Fibroblast of lung (primary cell): ENCODE measurements around the gene TSEN2. TPM values are rescaled to one million over a fixed set of nuclear protein-coding genes. Genes with fewer than 3 reads are reported as not detected.

Experiments
- DNase-seq, 2 donors: peaks; one replicate each; pipeline versions ENCODE4 v3.0.0 to v3.0.0-alpha.2; 2010; ENCODE audit warnings: low read depth in 2 of 2
- H2AFZ ChIP-seq: 2 replicates; pipeline ENCODE4 v1.5.1; 2012; ENCODE audit warnings: low read length, control low read depth, inconsistent platforms
- H3K27ac ChIP-seq: 2 replicates; pipeline ENCODE4 v1.5.1; 2011; ENCODE audit warnings: low read length, control low read depth; ENCODE audit not compliant: insufficient read depth
- H3K27me3 ChIP-seq: 2 replicates; pipeline ENCODE4 v1.5.1; 2011; ENCODE audit warnings: mild to moderate bottlenecking, low read length; ENCODE audit not compliant: control insufficient read depth, insufficient read depth
- H3K36me3 ChIP-seq: 2 replicates; pipeline ENCODE4 v1.5.1; 2011; ENCODE audit warnings: low read length; ENCODE audit not compliant: control insufficient read depth, insufficient read depth
- H3K4me1 ChIP-seq: 2 replicates; pipeline ENCODE4 v1.5.1; 2011; ENCODE audit warnings: low read length; ENCODE audit not compliant: control insufficient read depth, insufficient read depth; ENCODE audit errors: extremely low read depth
- H3K4me2 ChIP-seq: 2 replicates; pipeline ENCODE4 v1.5.1; 2011; ENCODE audit warnings: low read length, control low read depth; ENCODE audit not compliant: insufficient read depth; ENCODE audit errors: extremely low read depth
- H3K4me3 ChIP-seq, 4 experiments: fragments of 200-600 bp in 1 of 4; sonication (generic) in 1 of 4; replicated peaks in 1 of 4; 2 replicates each; pipeline ENCODE4 v1.5.1; 2011 to 2016; ENCODE audit warnings: low read length in 4 of 4, low read depth in 3 of 4, mild to moderate bottlenecking in 3 of 4, control low read depth in 2 of 4, inconsistent platforms in 1 of 4, mixed read lengths in 1 of 4; ENCODE audit not compliant: insufficient read depth in 1 of 4; ENCODE audit errors: control extremely low read depth in 1 of 4
- H3K79me2 ChIP-seq: 2 replicates; pipeline ENCODE4 v1.5.1; 2012; ENCODE audit warnings: mild to moderate bottlenecking, low read length, inconsistent platforms; ENCODE audit not compliant: control insufficient read depth, insufficient read depth
- H3K9ac ChIP-seq: 2 replicates; pipeline ENCODE4 v1.5.1; 2011; ENCODE audit warnings: mild to moderate bottlenecking, low read length, control low read depth; ENCODE audit not compliant: insufficient read depth
- H3K9me3 ChIP-seq: 2 replicates; pipeline ENCODE4 v1.5.1; 2012; ENCODE audit warnings: low read depth, low read length; ENCODE audit not compliant: control insufficient read depth, insufficient read depth
- H4K20me1 ChIP-seq: 2 replicates; pipeline ENCODE4 v1.5.1; 2011; ENCODE audit warnings: low read length; ENCODE audit not compliant: control insufficient read depth, insufficient read depth; ENCODE audit errors: extremely low read depth
- EZH2 ChIP-seq: IDR thresholded peaks from 2 replicates; pipeline ENCODE4 v1.5.1; 2012; ENCODE audit warnings: low read length, control low read depth, mild to moderate bottlenecking; ENCODE audit errors: missing control alignments
- polyA plus RNA-seq, 2 donors: library from polyadenylated mRNA; depleted of rRNA in 1 of 2; stranded (reverse) in 1 of 2; unstranded in 1 of 2; fragments of >200 nt; gene quantifications; 2 replicates each; pipeline ENCODE4 v1.2.1, GENCODE V29; 2011 to 2012; ENCODE audit warnings: missing spikeins in 1 of 2
- total RNA-seq: library from RNA; depleted of rRNA; stranded (reverse); fragments of >200 nt; gene quantifications from 2 replicates; pipeline ENCODE4 v1.2.1, GENCODE V29; 2014
- TF ChIP-seq, protein P1 (sequence below), 2 donors: IDR thresholded peaks in 1 of 2; conservative IDR thresholded peaks in 1 of 2; 1 replicate in 1 of 2; 2 replicates in 1 of 2; pipeline ENCODE4 v1.5.1; 2011 to 2012; ENCODE audit warnings: low read length in 2 of 2, control low read depth in 1 of 2, inconsistent platforms in 1 of 2, low read depth in 1 of 2, mild to moderate bottlenecking in 1 of 2

The TSEN2 gene
- total and polyA plus RNA-seq, 2 donors (not counting 1 experiment from before 2014, with no cell fraction given): 9.8 to 14.4 TPM

DNA sequence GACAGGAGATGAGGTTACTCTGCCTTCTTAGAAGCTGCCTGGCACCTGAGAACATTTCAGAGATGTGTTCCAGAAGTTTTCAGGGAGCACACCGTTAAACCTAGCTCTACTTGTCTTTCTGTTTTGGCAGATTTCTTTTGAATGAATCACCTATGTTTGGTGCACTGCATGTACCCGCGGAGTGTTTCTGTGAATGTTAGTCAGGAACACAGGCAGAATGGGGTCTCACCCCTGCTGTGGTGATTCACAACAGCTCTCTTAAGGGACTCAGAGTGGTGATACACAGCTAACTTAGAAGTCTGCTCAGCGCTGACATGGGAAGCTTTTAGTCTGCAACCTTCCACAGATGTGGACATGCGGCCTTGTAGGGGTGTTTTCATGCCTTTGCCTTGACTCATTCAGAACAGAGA is 24.0 kb downstream of the TSEN2 start:
- peak; percentile 99 for DNase-seq
- Histone ChIP-seq H2AFZ (peak overlapping the region; percentile 13), H3K9ac (no peak overlapping the region), H3K9me3 (no peaks in the 10 kb centered on the region), H3K27me3 (no peaks in the 10 kb centered on the region), H4K20me1 (no peaks in the 10 kb centered on the region), H3K79me2 (no peaks in the 10 kb centered on the region), H3K4me2 (peak overlapping the region; percentile 86), H3K36me3 (peaks cover 2% of the 10 kb centered on the region), H3K27ac (peak overlapping the region; percentile 83), H3K4me1 (peaks cover 14% of the 10 kb centered on the region), H3K4me3 (peak overlapping the region; percentile 13 to 35 (median 24))
- TF ChIP-seq, protein P1, sequence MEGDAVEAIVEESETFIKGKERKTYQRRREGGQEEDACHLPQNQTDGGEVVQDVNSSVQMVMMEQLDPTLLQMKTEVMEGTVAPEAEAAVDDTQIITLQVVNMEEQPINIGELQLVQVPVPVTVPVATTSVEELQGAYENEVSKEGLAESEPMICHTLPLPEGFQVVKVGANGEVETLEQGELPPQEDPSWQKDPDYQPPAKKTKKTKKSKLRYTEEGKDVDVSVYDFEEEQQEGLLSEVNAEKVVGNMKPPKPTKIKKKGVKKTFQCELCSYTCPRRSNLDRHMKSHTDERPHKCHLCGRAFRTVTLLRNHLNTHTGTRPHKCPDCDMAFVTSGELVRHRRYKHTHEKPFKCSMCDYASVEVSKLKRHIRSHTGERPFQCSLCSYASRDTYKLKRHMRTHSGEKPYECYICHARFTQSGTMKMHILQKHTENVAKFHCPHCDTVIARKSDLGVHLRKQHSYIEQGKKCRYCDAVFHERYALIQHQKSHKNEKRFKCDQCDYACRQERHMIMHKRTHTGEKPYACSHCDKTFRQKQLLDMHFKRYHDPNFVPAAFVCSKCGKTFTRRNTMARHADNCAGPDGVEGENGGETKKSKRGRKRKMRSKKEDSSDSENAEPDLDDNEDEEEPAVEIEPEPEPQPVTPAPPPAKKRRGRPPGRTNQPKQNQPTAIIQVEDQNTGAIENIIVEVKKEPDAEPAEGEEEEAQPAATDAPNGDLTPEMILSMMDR (conservative IDR thresholded peaks at IDR 0.05 in 1 of 2, IDR thresholded peaks at IDR 0.05 in 1 of 2; ENCODE audit: low read depth in 1 of 2, low read length in 2 of 2): no peak
- TF ChIP-seq EZH2: no peak

GRCh38 chr3:12509466-12509865 is 25.2 kb downstream of the TSEN2 start:
- no peaks in the 10 kb centered on the region for H3K9me3 ChIP-seq
- no peak overlapping the region for H3K9ac ChIP-seq
- H3K27me3 ChIP-seq: no peaks in the 10 kb centered on the region
- H4K20me1 ChIP-seq: no peaks in the 10 kb centered on the region
- H3K4me2 ChIP-seq: no peak overlapping the region
- H3K79me2 ChIP-seq: no peaks in the 10 kb centered on the region
- no peak overlapping the region for H2AFZ ChIP-seq
- H3K27ac ChIP-seq: no peak overlapping the region
- DNase-seq: no peak
- peaks cover 14% of the 10 kb centered on the region for H3K4me1 ChIP-seq
- H3K36me3 ChIP-seq: peaks cover 2% of the 10 kb centered on the region
- TF ChIP-seq, protein P1 (conservative IDR thresholded peaks at IDR 0.05 in 1 of 2, IDR thresholded peaks at IDR 0.05 in 1 of 2; ENCODE audit: low read depth in 1 of 2, low read length in 2 of 2): no peak
- no peak overlapping the region for H3K4me3 ChIP-seq

GRCh38 chr3:12512534-12513118 is 28.3 kb downstream of the TSEN2 start:
- no peak for DNase-seq
- no peak overlapping the region for H3K9ac ChIP-seq
- no peaks in the 10 kb centered on the region for H3K9me3 ChIP-seq
- no peaks in the 10 kb centered on the region for H3K27me3 ChIP-seq
- no peaks in the 10 kb centered on the region for H4K20me1 ChIP-seq
- H2AFZ ChIP-seq: no peak overlapping the region
- H3K27ac ChIP-seq: no peak overlapping the region
- peaks cover 7% of the 10 kb centered on the region for H3K4me1 ChIP-seq
- no peaks in the 10 kb centered on the region for H3K79me2 ChIP-seq
- no peak for TF ChIP-seq EZH2
- TF ChIP-seq, protein P1 (conservative IDR thresholded peaks at IDR 0.05 in 1 of 2, IDR thresholded peaks at IDR 0.05 in 1 of 2; ENCODE audit: low read depth in 1 of 2, low read length in 2 of 2): no peak
- no peak overlapping the region for H3K4me3 ChIP-seq
- peaks cover 2% of the 10 kb centered on the region for H3K36me3 ChIP-seq
- no peak overlapping the region for H3K4me2 ChIP-seq
